GM19035 (cell line): ENCODE results near the gene PXN.
"Not testable (repeated sequence)": the region's sequence is repeated elsewhere in the genome, so short reads cannot be mapped to it uniquely, and the experiment has no call there.

Experiments used
- ATAC-seq: cut with Tn5 transposase; IDR thresholded peaks from one replicate; pipeline ENCODE4 v1.9.1; 2021; ENCODE audit not compliant: unreplicated experiment

PXN gene

GRCh38 chr12:120242275-120242799 lies 23.2 kb downstream of the PXN start:
- no peak for ATAC-seq

- no peak for ATAC-seq
Observed at GRCh38 chr12:120241561-120242274, 23.8 kb downstream of the PXN start.

GRCh38 chr12:120240495-120240833 lies 25.1 kb downstream of the PXN start:
- ATAC-seq = no peak

GRCh38 chr12:120239776-120240494 lies 25.6 kb downstream of the PXN start:
- ATAC-seq = no peak

GRCh38 chr12:120238839-120239445 lies 26.6 kb downstream of the PXN start:
- no peak for ATAC-seq

GRCh38 chr12:120238217-120238616 lies 27.3 kb downstream of the PXN start:
- no peak for ATAC-seq

- no peak for ATAC-seq
Observed at GRCh38 chr12:120237360-120238171, 28.0 kb downstream of the PXN start.

- not testable (repeated sequence) for ATAC-seq
Observed at GRCh38 chr12:120236809-120237208, 28.7 kb downstream of the PXN start.

GRCh38 chr12:120235369-120236323 lies 29.9 kb downstream of the PXN start:
- ATAC-seq = no peak

- no peak for ATAC-seq
Observed at GRCh38 chr12:120234643-120235368, 30.7 kb downstream of the PXN start.

- no peak for ATAC-seq
Observed at GRCh38 chr12:120231316-120232011, 34.1 kb downstream of the PXN start.

GRCh38 chr12:120230974-120231315 lies 34.6 kb downstream of the PXN start:
- ATAC-seq = no peak

- no peak for ATAC-seq
Observed at GRCh38 chr12:120230326-120230973, 35.1 kb downstream of the PXN start.

- no peak for ATAC-seq
Observed at GRCh38 chr12:120229487-120230325, 35.8 kb downstream of the PXN start.

GRCh38 chr12:120229071-120229486 lies 36.5 kb downstream of the PXN start:
- ATAC-seq = no peak

GRCh38 chr12:120228291-120229070 lies 37.0 kb downstream of the PXN start:
- peak; percentile 65 for ATAC-seq

GRCh38 chr12:120228041-120228290 lies 37.6 kb downstream of the PXN start:
- no peak for ATAC-seq
